Cardiac atrium fibroblast (primary cell): Measurements from ENCODE around the gene MARCHF5. TPM values are rescaled to one million over a fixed set of nuclear protein-coding genes. Genes with fewer than 3 reads are reported as not detected.

Experiments used
- total RNA-seq: library from RNA; depleted of rRNA; stranded (reverse); fragments of >200 nt; gene quantifications from 2 replicates; pipeline ENCODE4 v1.2.3, GENCODE V29; 2015

The MARCHF5 gene, protein sequence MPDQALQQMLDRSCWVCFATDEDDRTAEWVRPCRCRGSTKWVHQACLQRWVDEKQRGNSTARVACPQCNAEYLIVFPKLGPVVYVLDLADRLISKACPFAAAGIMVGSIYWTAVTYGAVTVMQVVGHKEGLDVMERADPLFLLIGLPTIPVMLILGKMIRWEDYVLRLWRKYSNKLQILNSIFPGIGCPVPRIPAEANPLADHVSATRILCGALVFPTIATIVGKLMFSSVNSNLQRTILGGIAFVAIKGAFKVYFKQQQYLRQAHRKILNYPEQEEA
- 10.1 and 19.8 TPM in 2 replicates for total RNA-seq

DNA sequence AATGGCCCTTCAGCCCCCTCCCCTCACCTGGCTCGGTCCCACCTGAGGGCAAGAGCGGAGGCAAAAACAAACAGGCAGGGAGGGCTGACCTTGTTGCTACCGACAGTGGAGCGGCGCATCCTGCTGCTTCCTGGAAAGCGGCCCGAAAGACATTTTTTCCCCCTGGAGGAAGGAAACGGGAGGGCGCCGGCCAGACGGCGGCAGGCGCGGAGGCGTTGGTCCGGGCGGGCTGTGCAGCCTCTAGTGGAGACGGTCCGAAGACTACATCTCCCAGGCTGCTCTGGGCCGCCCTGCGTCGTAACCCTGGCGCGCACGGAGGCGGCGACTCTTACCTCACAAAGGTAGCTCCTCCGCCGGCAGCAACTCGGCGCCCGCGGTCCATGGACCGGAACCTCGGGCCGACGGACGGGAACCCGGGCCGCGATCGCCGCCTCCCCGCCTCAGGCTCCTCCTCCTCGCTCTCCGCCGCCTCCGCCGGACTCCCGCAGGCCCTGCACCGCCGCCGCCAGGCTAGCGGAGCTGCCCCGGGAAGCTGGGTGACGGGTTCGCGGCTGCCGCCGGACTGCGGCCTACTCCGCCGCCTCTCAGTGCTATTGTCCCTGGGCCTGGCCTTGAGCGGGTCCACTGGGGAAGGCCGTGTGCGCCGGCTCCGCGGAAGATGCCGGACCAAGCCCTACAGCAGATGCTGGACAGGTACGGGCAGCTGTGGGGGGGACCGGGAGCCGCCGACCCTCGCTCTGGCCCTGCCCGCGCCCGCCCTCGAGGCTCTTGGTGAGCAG, at the start of gene MARCHF5, which contains the start of gene CPEB3:
TSS of gene MARCHF5 (plus strand) at position 331 of the 779 bp plus-strand sequence. CDS start at position 659, 328 bp downstream.
TSS of gene CPEB3 (minus strand) at position 242 of the 779 bp plus-strand sequence. CDS start 50,728 bp downstream, outside the sequence.

Other genes starting within 250 kb of the MARCHF5 start
- 0.65 and 1.3 TPM in 2 replicates for gene CPEB3, start 89 bp upstream of the MARCHF5 start, total RNA-seq